Measurements from ENCODE around the gene AFM. TPM values are rescaled to one million over a fixed set of nuclear protein-coding genes. Genes with fewer than 3 reads are reported as not detected.

Gene AFM
- total and polyA plus RNA-seq, 2 of the 13 experiments (the other 11 are each of a cell fraction or from before 2014, with no cell fraction given) = 0.13 to 1.8 TPM

- TF ChIP-seq HBP1 (CRISPR knock-in tag; IDR thresholded peaks at IDR 0.05; ENCODE audit: low read depth) (no peak), RBM22 (optimal IDR thresholded peaks at IDR 0.05; ENCODE audit: low read length) (no peak), ZGPAT (CRISPR knock-in tag; IDR thresholded peaks at IDR 0.05) (no peak), RAD51 (IDR thresholded peaks at IDR 0.05; ENCODE audit: borderline replicate concordance) (no peak), SOX5 (CRISPR knock-in tag; IDR thresholded peaks at IDR 0.05; ENCODE audit: borderline replicate concordance) (peak; percentile 74; the same call in 1 of the 2 replicates), NFIB (CRISPR knock-in tag; IDR thresholded peaks at IDR 0.05; ENCODE audit: borderline replicate concordance) (no peak)
- TF ChIP-seq, protein P1, sequence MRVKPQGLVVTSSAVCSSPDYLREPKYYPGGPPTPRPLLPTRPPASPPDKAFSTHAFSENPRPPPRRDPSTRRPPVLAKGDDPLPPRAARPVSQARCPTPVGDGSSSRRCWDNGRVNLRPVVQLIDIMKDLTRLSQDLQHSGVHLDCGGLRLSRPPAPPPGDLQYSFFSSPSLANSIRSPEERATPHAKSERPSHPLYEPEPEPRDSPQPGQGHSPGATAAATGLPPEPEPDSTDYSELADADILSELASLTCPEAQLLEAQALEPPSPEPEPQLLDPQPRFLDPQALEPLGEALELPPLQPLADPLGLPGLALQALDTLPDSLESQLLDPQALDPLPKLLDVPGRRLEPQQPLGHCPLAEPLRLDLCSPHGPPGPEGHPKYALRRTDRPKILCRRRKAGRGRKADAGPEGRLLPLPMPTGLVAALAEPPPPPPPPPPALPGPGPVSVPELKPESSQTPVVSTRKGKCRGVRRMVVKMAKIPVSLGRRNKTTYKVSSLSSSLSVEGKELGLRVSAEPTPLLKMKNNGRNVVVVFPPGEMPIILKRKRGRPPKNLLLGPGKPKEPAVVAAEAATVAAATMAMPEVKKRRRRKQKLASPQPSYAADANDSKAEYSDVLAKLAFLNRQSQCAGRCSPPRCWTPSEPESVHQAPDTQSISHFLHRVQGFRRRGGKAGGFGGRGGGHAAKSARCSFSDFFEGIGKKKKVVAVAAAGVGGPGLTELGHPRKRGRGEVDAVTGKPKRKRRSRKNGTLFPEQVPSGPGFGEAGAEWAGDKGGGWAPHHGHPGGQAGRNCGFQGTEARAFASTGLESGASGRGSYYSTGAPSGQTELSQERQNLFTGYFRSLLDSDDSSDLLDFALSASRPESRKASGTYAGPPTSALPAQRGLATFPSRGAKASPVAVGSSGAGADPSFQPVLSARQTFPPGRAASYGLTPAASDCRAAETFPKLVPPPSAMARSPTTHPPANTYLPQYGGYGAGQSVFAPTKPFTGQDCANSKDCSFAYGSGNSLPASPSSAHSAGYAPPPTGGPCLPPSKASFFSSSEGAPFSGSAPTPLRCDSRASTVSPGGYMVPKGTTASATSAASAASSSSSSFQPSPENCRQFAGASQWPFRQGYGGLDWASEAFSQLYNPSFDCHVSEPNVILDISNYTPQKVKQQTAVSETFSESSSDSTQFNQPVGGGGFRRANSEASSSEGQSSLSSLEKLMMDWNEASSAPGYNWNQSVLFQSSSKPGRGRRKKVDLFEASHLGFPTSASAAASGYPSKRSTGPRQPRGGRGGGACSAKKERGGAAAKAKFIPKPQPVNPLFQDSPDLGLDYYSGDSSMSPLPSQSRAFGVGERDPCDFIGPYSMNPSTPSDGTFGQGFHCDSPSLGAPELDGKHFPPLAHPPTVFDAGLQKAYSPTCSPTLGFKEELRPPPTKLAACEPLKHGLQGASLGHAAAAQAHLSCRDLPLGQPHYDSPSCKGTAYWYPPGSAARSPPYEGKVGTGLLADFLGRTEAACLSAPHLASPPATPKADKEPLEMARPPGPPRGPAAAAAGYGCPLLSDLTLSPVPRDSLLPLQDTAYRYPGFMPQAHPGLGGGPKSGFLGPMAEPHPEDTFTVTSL (CRISPR knock-in tag; IDR thresholded peaks at IDR 0.05; ENCODE audit: borderline replicate concordance) = peak; percentile 24; the same call in 1 of the 2 replicates
Observed at GRCh38 chr4:73481358-73481757, at the start of gene AFM (continued).
